Fibroblast of lung (primary cell): ENCODE measurements around the gene TCHHL1. TPM values are rescaled to one million over a fixed set of nuclear protein-coding genes. Genes with fewer than 3 reads are reported as not detected.
A peak's percentile ranks its signal among the peaks of the same experiment; 100 is the strongest.

Experiments used
- DNase-seq, 2 donors: peaks; one replicate each; pipeline versions ENCODE4 v3.0.0 to v3.0.0-alpha.2; 2010; ENCODE audit warnings: low read depth in 2 of 2
- H2AFZ ChIP-seq: 2 replicates; pipeline ENCODE4 v1.5.1; 2012; ENCODE audit warnings: low read length, control low read depth, inconsistent platforms
- H3K27ac ChIP-seq: 2 replicates; pipeline ENCODE4 v1.5.1; 2011; ENCODE audit warnings: low read length, control low read depth; ENCODE audit not compliant: insufficient read depth
- H3K27me3 ChIP-seq: 2 replicates; pipeline ENCODE4 v1.5.1; 2011; ENCODE audit warnings: mild to moderate bottlenecking, low read length; ENCODE audit not compliant: control insufficient read depth, insufficient read depth
- H3K36me3 ChIP-seq: 2 replicates; pipeline ENCODE4 v1.5.1; 2011; ENCODE audit warnings: low read length; ENCODE audit not compliant: control insufficient read depth, insufficient read depth
- H3K4me1 ChIP-seq: 2 replicates; pipeline ENCODE4 v1.5.1; 2011; ENCODE audit warnings: low read length; ENCODE audit not compliant: control insufficient read depth, insufficient read depth; ENCODE audit errors: extremely low read depth
- H3K4me2 ChIP-seq: 2 replicates; pipeline ENCODE4 v1.5.1; 2011; ENCODE audit warnings: low read length, control low read depth; ENCODE audit not compliant: insufficient read depth; ENCODE audit errors: extremely low read depth
- H3K4me3 ChIP-seq, 4 experiments: fragments of 200-600 bp in 1 of 4; sonication (generic) in 1 of 4; replicated peaks in 1 of 4; 2 replicates each; pipeline ENCODE4 v1.5.1; 2011 to 2016; ENCODE audit warnings: low read length in 4 of 4, low read depth in 3 of 4, mild to moderate bottlenecking in 3 of 4, control low read depth in 2 of 4, inconsistent platforms in 1 of 4, mixed read lengths in 1 of 4; ENCODE audit not compliant: insufficient read depth in 1 of 4; ENCODE audit errors: control extremely low read depth in 1 of 4
- H3K79me2 ChIP-seq: 2 replicates; pipeline ENCODE4 v1.5.1; 2012; ENCODE audit warnings: mild to moderate bottlenecking, low read length, inconsistent platforms; ENCODE audit not compliant: control insufficient read depth, insufficient read depth
- H3K9ac ChIP-seq: 2 replicates; pipeline ENCODE4 v1.5.1; 2011; ENCODE audit warnings: mild to moderate bottlenecking, low read length, control low read depth; ENCODE audit not compliant: insufficient read depth
- H3K9me3 ChIP-seq: 2 replicates; pipeline ENCODE4 v1.5.1; 2012; ENCODE audit warnings: low read depth, low read length; ENCODE audit not compliant: control insufficient read depth, insufficient read depth
- H4K20me1 ChIP-seq: 2 replicates; pipeline ENCODE4 v1.5.1; 2011; ENCODE audit warnings: low read length; ENCODE audit not compliant: control insufficient read depth, insufficient read depth; ENCODE audit errors: extremely low read depth
- EZH2 ChIP-seq: IDR thresholded peaks from 2 replicates; pipeline ENCODE4 v1.5.1; 2012; ENCODE audit warnings: low read length, control low read depth, mild to moderate bottlenecking; ENCODE audit errors: missing control alignments
- polyA plus RNA-seq, 2 donors: library from polyadenylated mRNA; depleted of rRNA in 1 of 2; stranded (reverse) in 1 of 2; unstranded in 1 of 2; fragments of >200 nt; gene quantifications; 2 replicates each; pipeline ENCODE4 v1.2.1, GENCODE V29; 2011 to 2012; ENCODE audit warnings: missing spikeins in 1 of 2
- total RNA-seq: library from RNA; depleted of rRNA; stranded (reverse); fragments of >200 nt; gene quantifications from 2 replicates; pipeline ENCODE4 v1.2.1, GENCODE V29; 2014
- TF ChIP-seq, protein P1 (sequence below), 2 donors: IDR thresholded peaks in 1 of 2; conservative IDR thresholded peaks in 1 of 2; 1 replicate in 1 of 2; 2 replicates in 1 of 2; pipeline ENCODE4 v1.5.1; 2011 to 2012; ENCODE audit warnings: low read length in 2 of 2, control low read depth in 1 of 2, inconsistent platforms in 1 of 2, low read depth in 1 of 2, mild to moderate bottlenecking in 1 of 2

Gene TCHHL1
- total and polyA plus RNA-seq, 2 donors (not counting 1 experiment from before 2014, with no cell fraction given), result not detected

DNA sequence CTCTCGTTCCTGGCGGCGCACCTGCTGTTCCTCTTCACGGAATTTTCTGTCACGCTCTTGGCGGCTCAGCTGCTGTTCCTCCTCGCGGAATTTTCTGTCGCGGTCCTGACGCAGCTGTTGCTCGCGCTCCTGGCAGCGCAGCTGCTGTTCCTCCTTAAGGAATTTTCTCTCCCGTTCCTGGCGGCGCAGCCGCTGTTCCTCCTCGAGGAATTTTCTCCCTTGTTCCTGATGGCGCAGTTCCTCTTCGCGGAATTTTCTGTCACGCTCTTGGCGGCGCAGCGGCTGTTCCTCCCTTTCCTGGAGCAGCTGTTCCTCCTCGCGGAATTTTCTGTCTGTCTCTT is 20.0 kb upstream of the TCHHL1 start:
- Histone ChIP-seq H3K36me3 (no peaks in the 10 kb centered on the region), H3K4me3 (peak overlapping the region in 2 of 4 experiments; percentile 27 to 53), H4K20me1 (no peaks in the 10 kb centered on the region), H3K27me3 (peaks cover 68% of the 10 kb centered on the region), H3K4me1 (peaks cover 8% of the 10 kb centered on the region), H3K27ac (no peak overlapping the region), H3K9ac (no peak overlapping the region), H2AFZ (no peak overlapping the region), H3K79me2 (no peaks in the 10 kb centered on the region), H3K4me2 (no peak overlapping the region), H3K9me3 (no peaks in the 10 kb centered on the region)
- no peak for TF ChIP-seq EZH2
- TF ChIP-seq, protein P1, sequence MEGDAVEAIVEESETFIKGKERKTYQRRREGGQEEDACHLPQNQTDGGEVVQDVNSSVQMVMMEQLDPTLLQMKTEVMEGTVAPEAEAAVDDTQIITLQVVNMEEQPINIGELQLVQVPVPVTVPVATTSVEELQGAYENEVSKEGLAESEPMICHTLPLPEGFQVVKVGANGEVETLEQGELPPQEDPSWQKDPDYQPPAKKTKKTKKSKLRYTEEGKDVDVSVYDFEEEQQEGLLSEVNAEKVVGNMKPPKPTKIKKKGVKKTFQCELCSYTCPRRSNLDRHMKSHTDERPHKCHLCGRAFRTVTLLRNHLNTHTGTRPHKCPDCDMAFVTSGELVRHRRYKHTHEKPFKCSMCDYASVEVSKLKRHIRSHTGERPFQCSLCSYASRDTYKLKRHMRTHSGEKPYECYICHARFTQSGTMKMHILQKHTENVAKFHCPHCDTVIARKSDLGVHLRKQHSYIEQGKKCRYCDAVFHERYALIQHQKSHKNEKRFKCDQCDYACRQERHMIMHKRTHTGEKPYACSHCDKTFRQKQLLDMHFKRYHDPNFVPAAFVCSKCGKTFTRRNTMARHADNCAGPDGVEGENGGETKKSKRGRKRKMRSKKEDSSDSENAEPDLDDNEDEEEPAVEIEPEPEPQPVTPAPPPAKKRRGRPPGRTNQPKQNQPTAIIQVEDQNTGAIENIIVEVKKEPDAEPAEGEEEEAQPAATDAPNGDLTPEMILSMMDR (conservative IDR thresholded peaks at IDR 0.05 in 1 of 2, IDR thresholded peaks at IDR 0.05 in 1 of 2; ENCODE audit: low read depth in 1 of 2, low read length in 2 of 2), result no peak
- DNase-seq, result no peak

DNA sequence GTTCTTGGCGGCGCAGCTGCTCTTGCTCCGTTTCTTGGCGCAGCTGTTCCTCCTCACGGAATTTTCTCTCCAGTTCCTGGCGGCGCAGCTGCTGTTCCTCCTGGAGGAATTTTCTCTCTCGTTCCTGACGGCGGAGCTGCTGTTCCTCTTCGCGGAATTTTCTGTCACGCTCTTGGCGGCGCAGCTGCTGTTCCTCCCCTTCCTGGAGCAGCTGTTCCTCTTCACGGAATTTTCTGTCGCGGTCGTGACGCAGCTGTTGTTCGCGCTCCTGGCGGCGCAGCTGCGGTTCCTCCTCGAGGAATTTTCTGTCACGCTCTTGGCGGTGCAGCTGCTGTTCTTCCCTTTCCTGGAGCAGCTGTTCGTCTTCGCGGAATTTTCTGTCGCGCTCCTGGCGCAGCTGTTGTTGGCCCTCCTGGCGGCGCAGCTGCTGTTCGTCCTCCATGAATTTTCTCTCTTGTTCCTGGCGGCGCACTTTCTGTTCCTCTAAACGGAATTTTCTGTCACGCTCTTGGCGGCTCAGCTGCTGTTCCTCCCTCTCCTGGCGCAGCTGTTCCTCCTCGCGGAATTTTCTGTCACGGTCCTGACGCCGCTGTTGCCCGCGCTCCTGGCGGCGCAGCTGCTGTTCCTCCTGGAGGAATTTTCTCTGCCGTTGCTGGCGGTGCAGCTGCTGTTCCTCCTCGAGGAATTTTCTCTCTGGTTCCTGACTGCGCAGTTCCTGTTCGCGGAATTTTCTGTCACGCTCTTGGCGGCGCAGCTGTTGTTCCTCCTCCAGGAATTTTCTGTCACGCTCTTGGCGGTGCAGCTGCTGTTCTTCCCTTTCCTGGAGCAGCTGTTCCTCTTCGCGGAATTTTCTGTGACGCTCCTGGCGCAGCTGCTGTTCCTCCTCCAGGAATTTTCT is 19.4 kb upstream of the TCHHL1 start:
- Histone ChIP-seq H3K4me3 (peak overlapping the region; percentile 16 to 48 (median 26)), H2AFZ (no peak overlapping the region), H3K79me2 (no peaks in the 10 kb centered on the region), H4K20me1 (no peaks in the 10 kb centered on the region), H3K4me1 (peaks cover 8% of the 10 kb centered on the region), H3K27me3 (peaks cover 62% of the 10 kb centered on the region), H3K4me2 (peak overlapping the region; percentile 44), H3K9me3 (no peaks in the 10 kb centered on the region), H3K9ac (no peak overlapping the region), H3K36me3 (no peaks in the 10 kb centered on the region), H3K27ac (no peak overlapping the region)
- TF ChIP-seq, protein P1 (conservative IDR thresholded peaks at IDR 0.05 in 1 of 2, IDR thresholded peaks at IDR 0.05 in 1 of 2; ENCODE audit: low read depth in 1 of 2, low read length in 2 of 2), result no peak
- TF ChIP-seq EZH2, result no peak
- peak; percentile 55 to 82 for DNase-seq

DNA sequence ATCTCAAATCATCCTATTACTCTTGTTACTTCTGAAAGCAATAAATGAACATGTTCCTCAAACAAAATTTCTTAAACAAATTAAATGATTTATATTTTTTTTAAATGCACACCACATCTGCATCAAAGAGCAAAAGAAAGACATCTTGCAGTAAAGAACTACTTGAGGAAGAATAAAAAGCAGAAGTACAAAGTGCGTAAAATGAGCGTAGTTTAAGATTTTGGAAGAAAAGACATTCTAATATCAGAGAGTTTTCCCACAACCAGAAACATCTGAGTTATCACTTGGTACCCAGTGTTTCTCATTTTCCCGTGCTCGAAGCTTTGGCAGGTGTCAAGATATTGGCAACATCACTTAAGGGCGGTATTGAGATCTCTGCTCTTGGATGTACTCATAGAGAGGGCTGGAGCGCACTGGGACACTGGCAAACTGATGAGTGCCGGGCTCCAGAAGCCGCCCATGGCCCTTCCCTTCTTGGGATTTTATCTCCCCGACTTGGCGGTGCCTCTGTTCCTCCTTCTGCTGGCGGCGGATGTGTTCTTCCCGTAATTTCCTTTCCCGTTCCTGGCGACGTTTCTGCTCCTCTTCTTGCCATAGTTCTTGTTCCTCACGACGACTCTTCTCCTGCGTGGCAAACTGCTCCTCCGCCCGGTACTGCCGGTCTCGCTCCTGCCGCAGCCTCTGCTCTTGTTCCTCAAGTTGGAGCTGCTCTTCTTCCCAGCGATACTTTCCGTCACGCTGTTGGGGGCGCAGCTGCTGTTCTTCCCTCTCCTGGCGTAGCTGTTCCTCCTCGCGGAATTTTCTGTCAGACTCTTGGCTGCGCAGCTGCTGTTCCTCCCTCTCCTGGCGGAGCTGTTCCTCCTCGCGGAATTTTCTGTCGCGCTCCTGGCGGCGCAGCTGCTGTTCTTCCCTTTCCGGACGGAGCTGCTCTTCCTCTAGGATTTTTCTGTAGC is 18.4 kb upstream of the TCHHL1 start:
- Histone ChIP-seq H3K4me1 (peaks cover 6% of the 10 kb centered on the region), H3K79me2 (no peaks in the 10 kb centered on the region), H4K20me1 (no peaks in the 10 kb centered on the region), H3K36me3 (no peaks in the 10 kb centered on the region), H3K4me3 (peak overlapping the region in 3 of 4 experiments; percentile 21 to 48 (median 30)), H2AFZ (no peak overlapping the region), H3K27me3 (peaks cover 53% of the 10 kb centered on the region), H3K9me3 (no peaks in the 10 kb centered on the region), H3K4me2 (peak overlapping the region; percentile 68), H3K27ac (no peak overlapping the region), H3K9ac (no peak overlapping the region)
- no peak for DNase-seq
- TF ChIP-seq EZH2, result no peak
- TF ChIP-seq, protein P1 (conservative IDR thresholded peaks at IDR 0.05 in 1 of 2, IDR thresholded peaks at IDR 0.05 in 1 of 2; ENCODE audit: low read depth in 1 of 2, low read length in 2 of 2), result peak in 1 of 2 donors; percentile 0
